Tibial nerve (tissue), 4 donors: Measurements from ENCODE around the gene PVALB. TPM values are rescaled to one million over a fixed set of nuclear protein-coding genes. Genes with fewer than 3 reads are reported as not detected.

Source experiments
- DNase-seq, 2 donors: peaks; one replicate each; pipeline ENCODE4 v3.0.0-alpha.2; 2019; ENCODE audit warnings: low spot score in 2 of 2
- H3K27ac ChIP-seq, 4 donors: fragments of 200-600 bp; sonication (generic) in 3 of 4; one replicate each; pipeline ENCODE4 v1.5.1; 2017 to 2019; ENCODE audit warnings: mild to moderate bottlenecking in 1 of 4
- H3K27me3 ChIP-seq, 2 donors: fragments of 200-600 bp; sonication (generic) in 1 of 2; one replicate each; pipeline versions ENCODE4 v1.5.1 to v1.6.0; 2017 to 2019
- H3K36me3 ChIP-seq, 3 donors: fragments of 200-600 bp; sonication (generic); one replicate each; pipeline ENCODE4 v1.5.1; 2018 to 2019
- H3K4me1 ChIP-seq, 4 donors: fragments of 200-600 bp; sonication (generic) in 3 of 4; one replicate each; pipeline ENCODE4 v1.5.1; 2017 to 2019
- H3K4me3 ChIP-seq, 4 donors: fragments of 200-600 bp; sonication (generic) in 3 of 4; one replicate each; pipeline ENCODE4 v1.5.1; 2017 to 2019; ENCODE audit warnings: mild to moderate bottlenecking in 1 of 4, moderate library complexity in 1 of 4
- H3K9me3 ChIP-seq, 4 donors: fragments of 200-600 bp; sonication (generic) in 3 of 4; one replicate each; pipeline ENCODE4 v1.5.1; 2017 to 2019
- CTCF ChIP-seq, 5 experiments: fragments of 200-600 bp in 3 of 5; fragments of 450-650 bp in 2 of 5; sonication (generic) in 3 of 5; IDR thresholded peaks; one replicate each; pipeline ENCODE4 v1.5.1; 2016 to 2019; ENCODE audit warnings: antibody characterized with exemption in 5 of 5, mild to moderate bottlenecking in 3 of 5, moderate library complexity in 2 of 5
- EP300 ChIP-seq, 2 donors: sonication (generic); formaldehyde crosslinking; IDR thresholded peaks; one replicate each; pipeline ENCODE4 v1.6.1; 2017; ENCODE audit warnings: antibody characterized with exemption in 2 of 2, mild to moderate bottlenecking in 1 of 2
- POLR2A ChIP-seq, 2 donors: fragments of 450-650 bp; IDR thresholded peaks; one replicate each; pipeline ENCODE4 v1.6.1; 2017; ENCODE audit warnings: antibody characterized with exemption in 2 of 2, mild to moderate bottlenecking in 2 of 2, moderate library complexity in 2 of 2
- WGBS, 2 donors: methylation state at CpG; one replicate each; pipeline ENCODE4 v1.1.5; 2018; 5-methylcytosine and 5-hydroxymethylcytosine counted together
- total RNA-seq, 4 donors: library from RNA; depleted of rRNA; stranded (reverse); fragments of >200 nt; gene quantifications; one replicate each; pipeline ENCODE4 v1.1.0, GENCODE V29; 2016

PVALB gene
- total RNA-seq, 4 donors from 2014 or later: not detected

- no peaks in the 10 kb centered on the region for H3K36me3 ChIP-seq
- peaks cover 0 to 4% (median 0%) of the 10 kb centered on the region in 4 donors for H3K9me3 ChIP-seq
- H3K27me3 ChIP-seq: peaks cover 0 to 19% of the 10 kb centered on the region in 2 donors
- no peaks in the 10 kb centered on the region for H3K4me1 ChIP-seq
- H3K27ac ChIP-seq: no peak overlapping the region
- WGBS, 2 donors: 64 to 76% methylated on average over 3 of the region's 3 CpGs
- no peak overlapping the region for H3K4me3 ChIP-seq
- DNase-seq: no peak
- no peak for TF ChIP-seq POLR2A (IDR thresholded peaks at IDR 0.05)
- TF ChIP-seq CTCF (IDR thresholded peaks at IDR 0.05): no peak
- TF ChIP-seq EP300 (IDR thresholded peaks at IDR 0.05): no peak
Observed at GRCh38 chr22:36833073-36833472, 16.2 kb upstream of the PVALB start.

- no peak overlapping the region for H3K27ac ChIP-seq
Observed at GRCh38 chr22:36831717-36832116, 14.9 kb upstream of the PVALB start.

GRCh38 chr22:36831206-36831605, 14.4 kb upstream of the PVALB start:
- no peak overlapping the region for H3K4me3 ChIP-seq
- DNase-seq: no peak
- peaks cover 0 to 19% of the 10 kb centered on the region in 2 donors for H3K27me3 ChIP-seq
- H3K27ac ChIP-seq: no peak overlapping the region
- H3K36me3 ChIP-seq: no peaks in the 10 kb centered on the region
- TF ChIP-seq CTCF (IDR thresholded peaks at IDR 0.05) (no peak), EP300 (IDR thresholded peaks at IDR 0.05) (no peak), POLR2A (IDR thresholded peaks at IDR 0.05) (no peak)
- H3K9me3 ChIP-seq: peaks cover 0 to 4% (median 0%) of the 10 kb centered on the region in 4 donors
- H3K4me1 ChIP-seq: no peaks in the 10 kb centered on the region

More at GRCh38 chr22:36831717-36832116, 14.9 kb upstream of the PVALB start:
- DNase-seq: no peak
- WGBS, 2 donors: 87 to 89% methylated on average over 3 of the region's 3 CpGs
- peaks cover 0 to 4% (median 0%) of the 10 kb centered on the region in 4 donors for H3K9me3 ChIP-seq
- TF ChIP-seq CTCF (IDR thresholded peaks at IDR 0.05): no peak
- TF ChIP-seq EP300 (IDR thresholded peaks at IDR 0.05): no peak
- TF ChIP-seq POLR2A (IDR thresholded peaks at IDR 0.05): no peak
- H3K4me1 ChIP-seq: no peaks in the 10 kb centered on the region
- H3K36me3 ChIP-seq: no peaks in the 10 kb centered on the region
- H3K27me3 ChIP-seq: peaks cover 0 to 19% of the 10 kb centered on the region in 2 donors
- H3K4me3 ChIP-seq: no peak overlapping the region

GRCh38 chr22:36830601-36831000, 13.8 kb upstream of the PVALB start:
- Histone ChIP-seq H3K36me3 (no peaks in the 10 kb centered on the region), H3K4me1 (no peaks in the 10 kb centered on the region), H3K4me3 (no peak overlapping the region), H3K27ac (no peak overlapping the region), H3K9me3 (peaks cover 0 to 4% (median 0%) of the 10 kb centered on the region in 4 donors), H3K27me3 (peaks cover 0 to 19% of the 10 kb centered on the region in 2 donors)
- DNase-seq: no peak
- WGBS, 2 donors: 82 to 84% methylated on average over 2 of the region's 2 CpGs
- TF ChIP-seq POLR2A (IDR thresholded peaks at IDR 0.05): no peak
- TF ChIP-seq CTCF (IDR thresholded peaks at IDR 0.05): no peak
- no peak for TF ChIP-seq EP300 (IDR thresholded peaks at IDR 0.05)

- no peaks in the 10 kb centered on the region for H3K4me1 ChIP-seq
- DNase-seq: no peak
- 68 to 69% methylated on average over 5 of the region's 5 CpGs for WGBS, 2 donors
- no peaks in the 10 kb centered on the region for H3K36me3 ChIP-seq
- H3K27ac ChIP-seq: no peak overlapping the region
- peaks cover 0 to 15% of the 10 kb centered on the region in 2 donors for H3K27me3 ChIP-seq
- H3K9me3 ChIP-seq: peaks cover 0 to 4% (median 0%) of the 10 kb centered on the region in 4 donors
- no peak overlapping the region for H3K4me3 ChIP-seq
- TF ChIP-seq POLR2A (IDR thresholded peaks at IDR 0.05): no peak
- no peak for TF ChIP-seq EP300 (IDR thresholded peaks at IDR 0.05)
- no peak for TF ChIP-seq CTCF (IDR thresholded peaks at IDR 0.05)
Observed at GRCh38 chr22:36829370-36830002, 12.7 kb upstream of the PVALB start.
